Measurements from ENCODE around the gene ANKRD33B.
"Not testable (repeated sequence)": the region's sequence is repeated elsewhere in the genome, so short reads cannot be mapped to it uniquely, and the experiment has no call there.

ANKRD33B gene

GRCh38 chr5:10556893-10557746, 6.8 kb upstream of the ANKRD33B start:
- no peak for DNase-seq (ENCODE audit: low read depth in 2 of 2)

GRCh38 chr5:10559151-10559550, 4.7 kb upstream of the ANKRD33B start:
- DNase-seq (ENCODE audit: low read depth in 2 of 2), result no peak

DNA sequence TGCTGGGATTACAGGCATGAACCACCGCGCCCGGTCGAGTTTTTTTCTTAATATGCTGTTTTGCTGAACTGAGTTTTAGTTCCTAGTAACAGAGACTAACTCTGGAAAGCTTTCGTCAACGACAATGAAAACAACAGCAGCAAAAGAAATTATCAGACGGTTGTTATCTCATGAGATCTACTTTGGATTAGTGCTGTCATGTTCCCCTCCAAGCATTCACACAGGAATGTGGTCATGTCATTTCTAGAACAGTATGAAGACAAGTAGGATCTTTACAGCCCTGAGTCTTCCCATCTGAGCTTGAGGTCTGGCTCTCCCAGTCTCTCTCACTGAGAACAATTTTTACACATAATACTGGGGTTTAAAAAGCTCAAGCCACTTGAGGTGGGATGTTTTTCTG, 4.0 kb upstream of the ANKRD33B start:
- no peak for DNase-seq (ENCODE audit: low read depth in 2 of 2)

DNA sequence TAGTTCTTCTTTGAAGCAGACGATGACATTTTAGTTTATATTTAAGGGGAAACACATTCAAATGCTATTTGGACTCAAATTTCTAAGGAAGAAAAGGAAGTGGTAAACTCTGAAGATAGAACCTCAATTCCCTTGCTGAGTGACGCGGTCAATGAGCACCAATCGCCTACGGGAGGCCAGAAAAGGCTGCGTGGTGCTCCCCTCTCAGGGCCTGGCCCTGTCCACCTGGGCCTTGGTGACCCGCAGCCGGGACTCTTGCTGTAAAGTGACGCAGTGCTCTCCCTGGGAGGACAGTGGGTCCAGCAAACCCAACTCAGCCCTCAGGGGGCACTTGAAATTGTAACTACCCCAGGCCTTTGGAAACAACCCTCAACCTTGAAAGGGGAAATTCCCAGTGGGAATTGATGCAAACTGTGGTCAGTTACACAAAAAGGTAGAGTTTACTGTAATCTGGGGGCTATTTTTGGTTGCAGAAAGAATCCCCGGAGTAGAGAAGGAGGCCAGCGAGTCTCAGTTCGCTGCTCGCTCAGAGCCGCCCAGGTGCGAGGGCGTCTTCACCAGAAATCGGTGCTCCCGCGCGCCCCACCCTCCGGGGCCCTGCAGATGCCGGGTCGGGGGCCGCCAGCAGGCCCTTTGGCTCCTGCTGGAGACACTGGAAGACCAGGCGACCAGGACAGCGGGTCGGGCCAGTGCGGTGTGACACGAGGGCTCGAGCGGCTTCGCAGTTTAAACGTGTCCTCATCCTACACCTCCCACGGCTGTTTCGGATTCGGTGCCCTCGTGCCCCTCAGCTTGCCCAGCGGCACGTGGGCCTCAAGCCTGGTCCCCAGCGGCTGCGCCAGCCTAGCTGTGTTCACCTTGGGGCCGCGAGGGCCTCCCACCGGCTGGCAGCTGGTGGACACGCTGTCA, 1.4 kb upstream of the ANKRD33B start:
- DNase-seq (ENCODE audit: low read depth in 2 of 2), result no peak

DNA sequence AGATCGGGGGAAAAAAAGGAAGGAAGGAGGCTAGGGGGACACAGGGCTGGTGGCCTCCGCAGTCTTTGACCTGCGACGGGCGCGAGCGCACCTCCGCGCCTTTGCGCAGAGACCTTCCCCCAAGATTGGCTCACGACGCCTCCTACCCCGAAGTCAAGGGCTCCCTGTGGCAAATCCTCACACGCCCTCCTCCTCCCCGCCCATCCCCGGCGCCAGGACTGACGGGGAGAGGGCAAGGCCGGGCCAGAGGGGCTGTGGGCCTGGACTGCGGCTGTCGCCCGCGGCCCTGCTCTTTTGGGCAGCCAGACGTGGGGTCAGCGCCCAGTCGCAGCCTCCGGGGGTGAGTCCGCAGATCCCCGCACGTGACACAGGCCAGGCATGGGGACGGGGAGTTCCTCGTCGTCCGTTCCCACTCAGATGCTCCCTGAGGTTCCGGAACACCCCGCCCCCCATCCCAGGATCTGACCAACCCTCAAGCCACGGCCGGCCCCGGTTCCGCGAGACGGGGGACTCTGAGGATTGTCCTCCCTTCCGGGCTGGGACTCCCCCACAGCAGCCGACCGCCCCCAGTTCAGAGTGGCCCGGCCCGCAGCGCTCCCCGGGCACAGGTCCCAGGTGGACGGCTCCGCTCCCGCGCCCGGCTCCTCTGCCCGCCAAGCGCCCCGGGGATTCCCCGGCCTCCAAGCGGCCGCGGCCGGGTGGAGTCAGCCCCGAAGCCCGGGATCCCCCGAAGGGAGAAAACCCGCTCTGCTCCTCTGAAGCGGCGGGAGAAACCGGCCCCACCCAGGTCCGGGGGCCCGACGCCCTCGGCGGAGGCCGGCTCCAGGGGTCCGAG, 543 bp upstream of the ANKRD33B start:
- peak; percentile 26 to 39 for DNase-seq (ENCODE audit: low read depth in 2 of 2)

- peak in 1 of 2 experiments; percentile 14 for DNase-seq (ENCODE audit: low read depth in 2 of 2)
Observed at GRCh38 chr5:10564838-10565784, 1.2 kb downstream of the ANKRD33B start.

DNA sequence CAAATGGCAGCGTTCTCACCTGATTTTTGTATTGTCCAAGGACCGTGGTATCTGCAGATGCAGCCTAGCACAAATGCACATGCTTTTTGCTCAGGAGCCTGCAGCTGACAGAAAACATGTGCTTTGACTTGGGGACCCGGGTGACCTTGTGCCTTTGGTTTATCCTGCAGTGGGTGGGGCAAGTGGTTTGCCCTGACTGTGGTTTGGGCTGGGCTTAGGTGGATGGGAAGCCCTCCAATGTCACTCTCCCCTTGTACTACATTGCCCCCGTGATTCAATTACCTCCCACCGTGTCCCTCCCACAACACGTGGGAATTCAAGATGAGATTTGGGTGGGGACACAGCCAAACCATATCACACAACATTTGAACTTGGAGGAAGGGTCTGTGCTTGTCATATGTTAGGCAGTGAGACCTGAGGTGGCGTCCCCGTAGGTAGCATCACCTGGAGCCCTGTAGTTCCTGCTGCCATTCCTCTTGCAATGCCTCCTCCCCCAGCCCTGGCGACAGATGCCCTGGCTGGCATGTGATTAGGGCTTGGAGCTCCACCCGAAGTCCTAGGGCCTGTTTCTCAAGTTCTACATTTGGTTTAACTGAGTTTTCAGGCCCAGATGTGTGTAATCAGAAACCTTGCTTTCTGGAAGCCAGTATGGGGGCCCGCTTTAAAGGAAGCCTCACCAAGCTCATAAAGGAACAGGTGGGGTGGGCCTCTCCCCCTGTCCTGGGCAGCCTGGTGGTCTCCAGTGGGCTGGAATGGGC, 2.1 kb downstream of the ANKRD33B start:
- DNase-seq (ENCODE audit: low read depth in 2 of 2), result no peak

GRCh38 chr5:10566543-10567068, 2.7 kb downstream of the ANKRD33B start:
- no peak for DNase-seq (ENCODE audit: low read depth in 2 of 2)

DNA sequence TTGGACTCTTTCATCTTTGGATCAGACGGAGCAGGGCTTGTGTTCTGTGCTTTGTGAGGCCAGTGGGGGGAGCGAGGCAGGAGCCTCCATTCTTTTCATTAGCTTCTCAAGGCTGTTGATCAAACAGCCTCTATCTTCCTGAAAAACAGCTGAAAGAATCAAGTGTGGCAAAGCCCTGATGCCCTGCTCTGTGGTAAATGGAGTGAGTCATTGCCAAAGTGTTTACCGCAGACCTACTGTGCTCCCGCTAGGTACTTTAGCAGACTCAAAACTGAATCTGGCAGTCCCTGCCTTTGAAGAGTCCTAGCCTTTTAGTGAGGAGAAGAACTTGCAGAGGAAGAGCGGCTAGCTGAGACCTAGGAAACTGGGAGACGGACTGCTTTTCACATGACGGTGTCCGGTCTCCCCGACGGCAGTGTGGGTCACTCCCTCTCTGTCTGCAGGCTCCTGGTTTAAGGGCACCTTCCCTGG, 3.3 kb downstream of the ANKRD33B start:
- no peak for DNase-seq (ENCODE audit: low read depth in 2 of 2)

DNA sequence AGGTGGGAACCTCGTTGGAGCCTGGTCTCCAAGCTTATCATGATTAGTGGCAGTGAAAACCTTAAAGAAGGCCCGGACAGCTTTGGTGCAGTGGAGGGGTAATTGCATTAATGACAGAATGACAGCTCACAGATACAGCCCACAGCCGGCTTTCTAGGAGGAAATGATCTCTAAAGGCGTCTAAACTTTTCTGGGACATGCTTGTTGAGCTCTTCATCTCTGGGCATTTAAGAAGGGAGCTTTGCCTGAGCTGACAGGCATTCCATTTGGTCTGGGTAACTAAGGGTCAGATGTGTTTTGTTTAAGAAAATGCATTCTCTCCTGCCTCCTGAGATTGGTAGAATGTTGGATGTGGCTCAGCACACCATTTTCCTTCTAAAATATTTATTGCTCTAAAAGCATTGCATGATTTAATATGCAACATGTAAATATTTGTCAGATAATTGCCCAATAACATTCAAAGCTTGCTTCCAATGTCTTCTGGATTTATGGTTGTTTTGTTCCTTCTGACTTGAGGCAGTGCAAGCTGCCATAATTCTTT, 4.0 kb downstream of the ANKRD33B start:
- no peak for DNase-seq (ENCODE audit: low read depth in 2 of 2)

DNA sequence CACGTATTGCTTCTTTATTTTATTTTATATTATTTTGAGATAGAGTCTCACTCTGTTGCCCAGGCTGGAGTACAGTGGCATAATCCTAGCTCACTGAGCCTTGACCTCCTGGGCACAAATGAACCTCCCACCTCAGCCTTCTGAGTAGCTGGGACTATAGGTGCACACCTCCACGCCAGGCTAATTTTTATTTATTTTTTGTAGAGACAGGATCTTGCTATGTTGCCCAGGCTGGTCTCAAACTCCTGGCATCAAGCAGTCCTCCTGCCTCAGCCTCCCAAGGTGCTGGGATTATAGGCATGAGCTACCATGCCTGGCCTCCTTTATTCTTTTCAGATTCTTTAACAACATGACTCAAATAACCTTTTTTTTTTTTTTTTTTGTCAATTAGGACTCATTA, 6.7 kb downstream of the ANKRD33B start:
- not testable (repeated sequence) for DNase-seq (ENCODE audit: low read depth in 2 of 2)

GRCh38 chr5:10572451-10572850, 8.6 kb downstream of the ANKRD33B start:
- DNase-seq (ENCODE audit: low read depth in 2 of 2), result no peak

- no peak for DNase-seq (ENCODE audit: low read depth in 2 of 2)
Observed at GRCh38 chr5:10573487-10574145, 9.7 kb downstream of the ANKRD33B start.

DNA sequence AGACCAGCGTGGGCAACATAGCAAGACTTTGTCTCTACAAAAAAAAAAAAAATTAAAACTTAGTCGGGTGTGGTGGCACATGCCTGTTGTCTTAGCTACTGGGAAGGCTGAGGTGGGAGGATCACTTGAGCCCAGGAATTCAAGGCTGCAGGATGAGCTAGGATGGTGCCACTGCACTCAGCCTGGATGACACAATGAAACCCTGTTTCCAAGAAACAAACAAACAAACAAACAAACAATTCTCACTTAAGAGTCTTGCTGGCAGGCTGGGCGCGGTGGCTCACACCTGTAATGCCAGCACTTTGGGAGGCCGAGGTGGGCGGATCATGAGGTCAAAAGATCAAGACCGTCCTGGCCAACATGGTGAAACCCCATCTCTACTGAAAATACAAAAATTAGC, 11.0 kb downstream of the ANKRD33B start:
- DNase-seq (ENCODE audit: low read depth in 2 of 2), result not testable (repeated sequence)

DNA sequence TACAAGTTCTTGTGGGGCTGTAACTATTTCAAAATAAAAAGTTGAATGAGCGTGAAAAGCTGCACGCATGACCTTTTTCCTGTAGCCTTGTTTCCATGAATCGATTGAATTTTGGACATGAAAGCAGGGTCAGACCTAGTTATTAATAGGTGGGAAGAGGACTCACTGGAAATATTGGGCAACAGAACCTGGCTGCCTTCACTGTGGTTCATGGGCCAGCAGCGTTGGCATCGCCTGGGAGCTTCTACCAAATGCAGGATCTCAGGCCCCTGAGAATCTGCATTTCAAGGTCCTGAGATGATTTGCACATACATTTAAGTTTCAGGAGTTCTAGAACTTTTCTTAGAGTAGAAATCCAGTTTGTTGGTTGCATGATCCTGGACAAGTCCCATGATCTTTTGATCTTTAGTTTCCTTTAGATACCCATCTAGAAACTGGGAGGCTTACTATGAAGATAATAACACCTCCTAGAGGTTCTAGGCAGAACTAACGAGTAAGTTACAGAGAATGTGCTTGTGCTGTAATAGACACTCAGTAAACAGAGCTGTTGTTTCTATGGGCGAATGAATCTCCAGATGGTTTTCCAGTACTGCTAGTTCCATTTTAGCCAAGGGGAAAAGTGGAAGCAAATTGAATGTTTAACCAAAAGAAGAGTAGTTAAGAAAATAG, 12.4 kb downstream of the ANKRD33B start:
- DNase-seq (ENCODE audit: low read depth in 2 of 2), result no peak

DNA sequence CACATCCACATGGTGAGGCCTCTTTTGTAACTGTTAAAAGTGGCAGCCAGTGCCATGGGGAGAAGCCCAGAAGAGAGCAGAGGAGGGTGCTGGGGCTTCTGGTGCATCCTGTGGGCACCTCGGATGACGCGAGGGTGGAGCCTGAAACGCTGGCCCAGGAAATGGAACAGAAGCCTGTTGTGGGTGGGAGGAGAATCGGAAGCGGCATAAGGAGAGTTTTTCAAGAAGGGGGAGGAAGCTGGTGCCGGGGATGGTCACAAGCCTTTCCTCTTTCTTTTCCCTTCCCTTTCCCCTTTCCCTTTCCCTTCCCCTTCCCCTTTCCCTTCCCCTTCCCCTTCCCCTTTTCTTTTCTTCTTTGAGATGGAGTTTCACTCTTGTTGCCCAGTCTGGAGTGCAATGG, 12.9 kb downstream of the ANKRD33B start:
- no peak for DNase-seq (ENCODE audit: low read depth in 2 of 2)

DNA sequence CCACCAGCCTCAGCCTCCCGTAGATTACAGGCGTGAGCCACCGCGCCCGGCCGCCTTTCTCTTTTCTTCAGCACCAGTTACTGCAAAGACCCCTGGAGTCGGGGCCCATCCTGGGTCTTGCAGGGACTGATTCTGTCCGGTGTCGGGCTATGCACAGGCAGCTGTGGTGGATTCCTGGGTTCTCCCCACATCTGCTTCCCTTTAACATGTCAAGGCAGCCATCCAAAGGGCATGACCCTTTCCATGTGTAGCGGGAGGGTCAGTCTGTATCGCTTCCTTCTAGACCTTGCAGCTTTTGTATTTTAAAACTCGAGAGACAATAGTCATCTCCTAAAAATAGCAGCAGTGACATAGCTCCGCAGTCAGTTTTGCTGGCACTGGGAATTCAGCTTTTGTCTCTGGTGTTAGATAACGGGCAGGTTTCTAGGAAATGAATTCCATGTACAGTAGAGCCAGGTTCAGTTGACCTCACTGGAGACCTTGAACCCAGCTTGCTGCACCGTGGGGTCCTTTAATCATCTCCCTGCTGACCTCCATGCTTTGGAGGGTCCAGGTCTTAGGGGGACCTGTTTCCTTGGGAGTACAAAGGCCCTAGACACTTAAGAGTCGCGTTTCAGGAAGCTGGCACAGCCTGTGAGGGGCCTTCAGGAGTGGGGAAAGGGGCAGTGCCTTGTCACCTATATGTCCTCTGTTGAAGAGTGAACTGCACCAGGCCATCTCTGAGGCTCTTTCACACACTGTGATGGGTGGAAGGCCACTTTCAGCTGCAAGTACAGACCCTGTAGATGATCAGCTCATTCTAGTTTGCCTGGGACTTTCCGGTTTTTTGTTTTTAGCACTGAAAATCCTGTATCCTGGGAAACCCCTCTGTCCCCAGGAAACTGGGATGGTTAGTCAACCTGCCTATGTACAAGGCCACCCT, 13.8 kb downstream of the ANKRD33B start:
- DNase-seq (ENCODE audit: low read depth in 2 of 2), result no peak

Measured in stimulated activated CD4-positive, alpha-beta T cell treated with anti-CD3 and anti-CD28 coated beads, Interleukin-12 subunit alpha, Interleukin-12 subunit beta, amount 100 ng/mL, for 24 hours (primary cell).